Activated T-cell treated with anti-CD3 and anti-CD28 coated beads for 24 hours (primary cell): ENCODE data around the gene SLC1A7.
"Not testable (repeated sequence)": the region's sequence is repeated elsewhere in the genome, so short reads cannot be mapped to it uniquely, and the experiment has no call there.

Experiments used
- DNase-seq: peaks from one replicate; pipeline ENCODE4 v3.0.0-alpha.2; 2020; ENCODE audit warnings: low read depth

SLC1A7 gene

GRCh38 chr1:53142226-53142853 is at the start of gene SLC1A7:
SLC1A7 (minus strand) TSS chr1:53142638; CDS start chr1:53142449, 189 bp downstream.
- DNase-seq = no peak

DNA sequence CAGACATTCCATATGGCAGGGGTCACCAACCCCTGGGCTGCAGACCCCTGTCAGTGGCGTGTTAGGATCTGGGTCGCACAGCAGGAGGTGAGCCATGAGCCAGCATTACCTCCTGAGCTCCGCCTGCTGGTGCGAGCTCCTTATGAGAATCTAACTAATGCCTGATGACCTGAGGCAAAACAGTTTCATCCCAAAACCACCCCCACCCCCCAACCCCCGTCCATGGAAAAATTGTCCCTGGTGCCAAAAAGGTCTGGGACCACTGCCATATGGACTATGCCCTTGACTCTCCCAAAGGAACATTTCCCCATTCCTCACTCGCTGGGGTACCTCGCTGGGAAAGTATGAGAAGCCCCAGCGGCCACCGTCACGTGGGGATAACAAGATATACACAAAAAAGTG is 47.8 kb upstream of the SLC1A7 start:
- DNase-seq = no peak

- DNase-seq = no peak
Measured at GRCh38 chr1:53189061-53189460, 46.6 kb upstream of the SLC1A7 start.

DNA sequence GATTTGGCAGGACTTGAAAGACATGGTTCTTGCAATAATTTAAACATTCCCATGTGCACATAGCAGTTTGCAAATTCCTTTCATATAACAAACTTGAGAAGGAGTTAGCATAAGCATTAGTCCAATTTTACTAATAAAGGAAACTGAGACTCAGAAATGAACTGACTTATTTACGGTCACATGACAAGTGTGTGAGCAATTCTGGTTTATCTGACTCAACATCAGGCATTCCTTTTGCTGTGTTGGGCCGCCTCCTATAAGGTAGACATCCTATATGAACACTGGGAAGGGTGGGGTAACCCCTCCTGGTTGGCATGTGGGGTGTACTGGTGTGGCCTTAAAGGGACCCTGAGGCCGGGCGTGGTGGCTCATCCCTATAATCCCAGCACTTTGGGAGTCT is 45.7 kb upstream of the SLC1A7 start:
- no peak for DNase-seq

DNA sequence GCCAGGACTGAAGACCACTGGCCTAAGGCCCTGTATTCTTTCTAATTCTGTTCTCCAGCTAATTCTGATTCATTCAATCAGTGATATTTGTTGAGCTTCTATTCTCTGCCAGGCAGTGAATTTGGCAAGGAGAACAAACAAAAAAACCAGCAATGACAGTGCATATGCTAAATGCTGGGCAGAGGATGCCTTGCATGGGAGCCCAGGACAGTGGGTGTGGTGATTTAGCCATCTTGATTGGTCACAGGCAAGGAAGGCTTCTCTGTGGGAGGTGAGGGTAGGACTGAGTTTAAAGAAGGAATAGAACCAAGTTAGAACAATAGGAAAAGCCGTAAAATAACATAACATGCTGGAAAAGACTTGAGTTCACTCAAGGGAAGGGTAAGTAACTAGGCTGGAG is 45.0 kb upstream of the SLC1A7 start:
- DNase-seq = no peak

DNA sequence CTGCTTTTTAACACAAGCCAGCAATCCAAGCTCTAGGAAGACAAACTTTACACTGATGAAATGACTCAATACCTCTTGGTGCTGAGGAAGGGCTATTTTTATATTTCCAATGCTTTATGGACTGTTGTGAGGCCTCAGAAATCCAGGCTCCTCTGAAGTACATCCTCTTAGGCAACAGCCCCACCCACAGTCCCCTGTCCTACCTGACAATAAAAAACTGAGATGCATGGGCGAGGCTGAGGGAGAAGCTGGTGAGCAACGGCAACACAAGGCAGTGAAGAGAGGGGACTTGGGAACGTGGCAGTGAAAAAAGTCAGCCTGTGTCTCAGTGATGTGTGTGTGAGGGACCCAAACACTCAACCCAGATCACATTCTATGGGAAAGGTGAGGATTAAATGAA is 44.1 kb upstream of the SLC1A7 start:
- DNase-seq = no peak

DNA sequence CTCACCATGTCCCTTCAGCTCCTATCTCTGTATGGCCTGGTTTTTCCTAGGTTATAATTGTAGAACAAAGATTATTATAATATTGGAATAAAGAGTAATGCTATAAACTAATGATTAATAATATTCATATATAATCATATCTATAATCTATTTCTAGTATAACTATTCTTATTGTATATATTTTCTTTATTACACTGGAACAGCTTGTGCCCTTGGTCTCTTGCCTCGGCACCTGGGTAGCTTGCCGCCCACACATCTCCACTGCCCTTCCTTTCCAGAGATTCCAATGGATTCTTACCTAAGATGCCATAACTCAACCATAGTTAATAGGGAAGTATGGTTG is 43.5 kb upstream of the SLC1A7 start:
- DNase-seq = not testable (repeated sequence)

DNA sequence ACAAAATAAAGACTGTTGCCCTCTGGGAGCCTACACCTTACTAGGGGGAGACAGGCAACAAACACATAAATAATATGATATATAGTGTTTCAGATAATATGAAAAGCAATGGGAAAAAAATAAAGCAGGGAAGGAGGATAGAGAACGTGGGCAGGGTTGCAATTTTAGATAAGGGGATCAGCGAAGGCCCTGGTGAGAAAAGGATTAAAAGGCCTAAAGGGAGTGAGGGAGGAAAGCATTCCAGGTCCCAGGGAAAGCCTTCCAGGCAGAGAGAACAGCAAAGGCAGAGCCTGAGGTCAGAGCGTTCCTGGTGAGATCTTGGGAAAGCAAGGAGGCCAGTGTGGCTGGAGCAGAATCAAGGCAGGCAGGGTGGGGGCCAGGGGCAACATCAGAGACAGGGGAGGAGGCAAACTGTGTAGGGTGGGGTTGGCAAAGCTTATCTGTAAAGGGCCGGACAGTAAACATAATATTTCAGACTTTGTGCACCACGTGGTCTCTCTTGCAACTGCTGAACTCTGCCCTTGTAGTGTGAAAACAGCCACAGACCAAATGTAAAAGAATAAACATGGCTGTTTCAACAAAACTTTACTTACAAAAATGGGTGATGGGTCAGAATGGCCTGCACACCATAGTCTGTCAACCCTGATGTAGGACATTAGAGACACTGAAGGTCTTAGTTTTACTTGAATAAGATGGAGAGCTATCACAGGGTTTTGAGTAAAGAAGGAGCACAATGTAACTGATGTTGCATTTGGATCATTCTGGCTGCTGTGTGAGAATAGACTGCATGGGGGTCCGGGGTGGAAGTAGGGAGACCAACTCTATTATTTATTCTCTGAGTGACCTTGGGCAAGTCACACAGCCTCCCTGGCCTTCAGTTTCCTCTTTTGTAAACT is 40.9 kb upstream of the SLC1A7 start:
- DNase-seq = no peak

- no peak for DNase-seq
Measured at GRCh38 chr1:53182716-53183094, 40.3 kb upstream of the SLC1A7 start.

DNA sequence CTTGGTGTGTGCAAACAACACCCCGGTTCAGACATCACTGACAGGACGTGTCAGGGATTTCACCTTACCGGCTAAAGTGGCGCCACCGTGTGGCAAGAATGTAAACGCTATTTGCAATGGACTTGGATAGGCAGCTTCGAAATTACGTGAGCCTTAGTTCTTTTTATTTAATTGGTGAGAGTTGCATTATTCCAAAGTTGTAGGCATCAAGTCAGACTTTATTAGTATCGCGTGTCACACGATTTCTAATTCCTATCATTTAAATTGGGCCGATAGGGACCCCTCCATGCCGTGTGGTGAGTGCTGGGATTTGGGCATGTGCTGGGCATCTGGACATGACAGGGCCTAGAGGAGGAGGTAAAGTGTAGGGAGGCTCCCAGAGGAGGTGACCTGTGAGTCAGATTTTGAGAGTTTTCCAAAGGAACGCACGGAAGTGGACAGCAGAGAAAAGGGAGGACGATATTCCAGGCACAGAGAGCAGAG is 39.7 kb upstream of the SLC1A7 start:
- DNase-seq = peak; percentile 66

- DNase-seq = no peak
Measured at GRCh38 chr1:53180951-53181350, 38.5 kb upstream of the SLC1A7 start.

DNA sequence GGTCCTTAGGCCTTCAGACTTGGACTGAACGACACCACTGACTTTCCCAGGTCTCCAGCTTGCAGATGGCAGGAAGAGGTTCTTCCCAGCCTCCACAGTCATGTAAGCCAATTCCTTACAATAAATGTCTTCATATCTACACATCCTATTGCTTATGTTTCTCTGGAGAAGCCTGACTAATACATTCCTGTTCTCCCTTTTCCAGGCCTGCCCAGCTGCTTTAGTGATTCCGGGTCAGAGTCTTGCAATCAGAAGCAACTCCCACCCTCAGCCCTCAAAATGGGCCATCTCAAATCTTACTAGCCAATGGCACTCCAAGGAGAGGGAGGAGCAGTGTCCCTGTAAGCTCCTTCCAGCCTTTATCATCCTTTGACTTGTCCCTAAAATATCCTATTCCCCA is 37.8 kb upstream of the SLC1A7 start:
- no peak for DNase-seq

GRCh38 chr1:53176452-53177208 is 34.2 kb upstream of the SLC1A7 start:
- DNase-seq = no peak

DNA sequence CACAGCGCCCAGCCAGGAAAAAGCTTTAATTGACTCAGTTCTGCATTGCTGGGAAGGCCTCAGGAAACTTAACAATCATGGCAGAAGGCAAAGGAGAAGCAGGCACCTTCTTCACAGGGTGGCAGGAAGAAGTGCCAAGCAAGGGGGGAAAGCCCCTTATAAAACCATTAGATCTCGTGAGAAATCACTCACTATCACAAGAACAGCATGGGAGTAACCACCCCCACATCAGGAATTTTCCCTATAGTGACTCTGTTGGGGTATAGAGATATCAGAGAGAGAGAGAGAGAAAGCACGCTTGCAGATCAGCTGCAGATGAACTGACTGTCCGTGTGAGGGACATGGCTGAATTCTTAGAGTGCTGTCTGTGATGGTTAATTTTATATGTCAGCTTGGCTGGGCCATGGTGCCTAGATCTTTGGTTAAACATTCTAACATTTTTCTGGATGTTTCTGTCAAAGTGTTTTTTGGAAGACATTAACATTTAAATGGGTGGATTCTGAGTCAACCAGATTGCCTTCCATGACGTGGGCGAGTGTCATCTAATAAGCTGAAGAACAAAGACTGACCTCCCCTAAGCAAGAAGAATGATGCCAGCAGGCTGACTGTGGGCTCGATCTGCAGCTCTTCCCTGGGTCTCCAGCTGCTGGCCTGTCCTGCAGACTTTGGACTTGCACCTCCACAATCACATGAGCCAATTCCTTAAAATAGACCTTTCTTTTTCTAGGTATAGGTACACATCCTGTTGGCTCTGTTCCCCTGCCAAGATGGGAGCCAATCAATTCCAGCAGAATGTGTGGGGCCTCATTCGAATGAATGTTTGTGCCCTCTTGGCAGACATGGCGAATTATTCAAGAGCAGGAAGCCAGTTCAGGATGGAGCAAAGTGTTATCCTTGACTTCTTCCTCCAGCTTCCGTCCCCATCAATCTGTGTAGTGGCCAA is 32.8 kb upstream of the SLC1A7 start:
- DNase-seq = no peak

DNA sequence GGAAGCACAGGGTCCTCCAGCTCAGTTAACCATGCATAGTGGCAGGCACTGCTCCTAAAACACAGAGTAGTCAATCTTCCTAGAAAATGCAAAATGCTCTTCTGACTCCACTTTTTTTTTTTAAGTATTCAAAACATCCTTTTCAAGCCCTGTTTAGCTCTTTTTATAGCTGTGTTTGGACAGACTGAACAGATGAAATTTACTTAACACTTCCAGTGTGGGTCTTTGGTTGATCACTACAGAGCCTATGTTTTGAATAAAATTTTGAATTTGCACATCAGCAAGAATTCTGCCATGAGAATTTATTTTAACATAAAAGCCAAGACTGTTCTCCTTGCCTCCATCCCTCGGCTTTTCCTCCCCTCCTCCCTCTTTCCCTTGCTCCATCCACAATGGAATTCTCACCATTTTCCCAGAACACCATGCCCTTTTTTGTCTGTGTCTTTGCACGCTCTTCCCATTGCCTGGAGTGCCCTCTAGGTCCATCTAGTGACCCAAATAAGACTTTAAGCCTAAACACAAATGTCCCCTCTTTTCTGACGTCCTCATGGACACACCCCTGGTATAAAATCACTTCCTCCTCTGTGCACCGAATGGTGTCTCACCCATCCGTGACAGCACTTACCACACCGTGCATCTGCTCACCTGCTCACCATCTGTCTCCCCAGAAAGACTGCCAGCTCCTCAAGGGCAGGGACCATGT is 30.1 kb upstream of the SLC1A7 start:
- DNase-seq = no peak

- no peak for DNase-seq
Measured at GRCh38 chr1:53166912-53167311, 24.5 kb upstream of the SLC1A7 start.

- no peak for DNase-seq
Measured at GRCh38 chr1:53166366-53166765, 23.9 kb upstream of the SLC1A7 start.

DNA sequence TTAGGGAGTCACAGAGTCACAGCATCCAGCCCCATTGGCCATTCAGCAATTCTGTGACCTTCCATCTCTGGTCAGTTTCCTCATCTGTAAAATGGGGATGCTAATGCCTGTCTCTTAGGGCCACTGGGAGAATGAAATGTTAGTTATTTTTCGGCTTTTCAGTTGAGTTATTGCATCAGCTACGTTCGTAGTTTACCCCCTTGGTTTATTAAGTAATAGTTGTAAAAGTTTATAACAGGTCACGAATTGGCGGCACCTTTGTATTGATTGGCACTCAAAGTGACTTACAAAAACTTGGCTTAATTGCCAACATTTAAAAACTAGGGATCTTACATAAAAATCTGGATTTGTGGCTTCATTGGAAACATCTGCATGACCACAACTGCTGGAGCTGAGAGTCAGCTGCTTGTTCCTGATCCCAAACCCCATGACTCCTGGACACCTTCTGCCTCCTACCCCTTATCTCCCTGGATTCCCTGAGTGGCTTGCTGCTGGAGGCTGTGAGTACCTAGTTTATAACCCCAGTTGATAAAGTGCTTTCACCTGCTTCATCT is 23.0 kb upstream of the SLC1A7 start:
- no peak for DNase-seq

DNA sequence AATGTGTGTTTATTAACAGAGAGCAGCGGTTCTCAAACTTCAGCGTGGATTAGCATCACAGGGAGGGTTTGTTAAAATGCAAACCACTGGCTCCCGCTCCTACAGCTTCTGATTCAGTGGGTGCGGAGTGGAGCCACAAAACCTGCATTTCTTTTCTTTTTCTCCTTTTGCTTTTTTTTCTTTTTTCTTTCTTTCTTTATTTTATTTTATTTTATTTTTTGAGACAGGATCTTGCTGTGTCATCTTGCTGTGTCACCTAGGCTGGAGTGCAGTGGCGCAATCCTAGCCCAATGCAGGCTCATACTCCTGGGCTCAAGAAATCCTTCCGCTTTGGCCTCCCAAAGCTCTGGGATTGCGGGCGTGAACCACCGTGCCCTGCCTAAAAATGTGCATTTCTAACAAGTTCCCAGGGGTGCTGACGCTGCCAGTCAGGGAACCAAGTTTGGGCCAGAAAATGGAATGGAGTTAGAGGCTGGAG is 20.9 kb upstream of the SLC1A7 start:
- DNase-seq = no peak

DNA sequence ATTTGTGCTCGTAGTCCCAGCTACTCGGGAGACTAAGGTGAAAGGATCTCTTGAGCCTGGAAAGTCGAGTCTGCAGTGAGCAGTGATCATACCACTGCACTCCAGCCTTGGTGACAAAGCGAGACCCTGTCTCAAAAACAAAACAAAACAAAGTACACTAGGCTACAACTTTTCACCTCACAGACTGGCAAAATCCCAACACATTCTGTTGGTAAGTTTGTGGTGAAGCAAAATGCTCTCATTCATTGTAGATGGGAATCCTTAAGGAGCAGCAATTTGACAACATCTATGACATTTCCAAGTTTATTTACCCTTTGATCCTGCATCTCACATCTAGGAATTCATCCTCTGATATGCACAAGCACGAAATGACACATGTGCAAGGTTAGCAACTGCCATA is 20.2 kb upstream of the SLC1A7 start:
- no peak for DNase-seq
